ENCODE measurements around the gene RPGRIP1L.

DNA sequence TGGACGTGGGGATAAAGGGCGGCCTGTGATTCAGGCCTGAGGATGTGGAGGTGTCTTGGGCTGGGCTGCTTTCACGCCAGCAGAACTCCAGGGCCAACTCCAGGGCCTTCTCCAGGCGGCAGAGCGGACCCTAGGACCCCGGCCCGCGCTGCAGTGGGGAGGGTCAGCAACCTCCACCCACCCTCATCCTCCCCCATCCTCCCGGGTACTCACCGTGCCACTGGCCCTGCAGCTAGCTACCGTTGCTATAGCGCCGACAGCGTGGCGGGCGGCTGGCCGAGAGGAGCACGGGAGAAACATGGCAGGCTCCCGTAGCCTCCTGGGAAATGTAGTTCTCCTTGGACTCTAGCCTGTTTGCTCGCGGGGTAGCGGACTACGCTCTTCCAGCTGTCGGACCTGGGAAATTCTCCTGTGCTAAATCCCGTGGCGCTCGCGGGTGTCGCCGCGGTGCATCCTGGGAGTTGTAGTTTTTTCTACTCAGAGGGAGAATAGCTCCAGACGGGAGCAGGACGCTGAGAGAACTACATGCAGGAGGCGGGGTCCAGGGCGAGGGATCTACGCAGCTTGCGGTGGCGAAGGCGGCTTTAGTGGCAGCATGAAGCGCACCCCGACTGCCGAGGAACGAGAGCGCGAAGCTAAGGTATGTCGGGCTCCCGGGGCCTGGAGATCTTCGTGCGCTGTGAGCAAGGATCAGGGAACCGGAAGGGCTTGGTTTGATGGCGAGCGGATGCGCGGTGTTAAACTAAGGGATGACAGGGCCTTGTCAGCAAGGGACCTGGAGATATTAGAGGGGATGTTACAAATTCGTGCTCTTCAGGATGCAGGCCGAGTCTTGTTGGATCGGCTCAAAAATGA is at the start of gene RPGRIP1L, which contains the start of gene FTO:
- TF ChIP-seq TCF7L2 (IDR thresholded peaks at IDR 0.05; ENCODE audit: low read depth, low read length) (no peak), SIN3A (IDR thresholded peaks at IDR 0.05; ENCODE audit: borderline replicate concordance, insufficient read depth, low read depth, low read length) (no peak), REST (IDR thresholded peaks at IDR 0.05; ENCODE audit: insufficient read depth in 1 of 2, low read depth in 2 of 2, low read length in 1 of 2) (no peak)
- TF ChIP-seq, protein P1, sequence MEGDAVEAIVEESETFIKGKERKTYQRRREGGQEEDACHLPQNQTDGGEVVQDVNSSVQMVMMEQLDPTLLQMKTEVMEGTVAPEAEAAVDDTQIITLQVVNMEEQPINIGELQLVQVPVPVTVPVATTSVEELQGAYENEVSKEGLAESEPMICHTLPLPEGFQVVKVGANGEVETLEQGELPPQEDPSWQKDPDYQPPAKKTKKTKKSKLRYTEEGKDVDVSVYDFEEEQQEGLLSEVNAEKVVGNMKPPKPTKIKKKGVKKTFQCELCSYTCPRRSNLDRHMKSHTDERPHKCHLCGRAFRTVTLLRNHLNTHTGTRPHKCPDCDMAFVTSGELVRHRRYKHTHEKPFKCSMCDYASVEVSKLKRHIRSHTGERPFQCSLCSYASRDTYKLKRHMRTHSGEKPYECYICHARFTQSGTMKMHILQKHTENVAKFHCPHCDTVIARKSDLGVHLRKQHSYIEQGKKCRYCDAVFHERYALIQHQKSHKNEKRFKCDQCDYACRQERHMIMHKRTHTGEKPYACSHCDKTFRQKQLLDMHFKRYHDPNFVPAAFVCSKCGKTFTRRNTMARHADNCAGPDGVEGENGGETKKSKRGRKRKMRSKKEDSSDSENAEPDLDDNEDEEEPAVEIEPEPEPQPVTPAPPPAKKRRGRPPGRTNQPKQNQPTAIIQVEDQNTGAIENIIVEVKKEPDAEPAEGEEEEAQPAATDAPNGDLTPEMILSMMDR (IDR thresholded peaks at IDR 0.05): no peak
